SH-SY5Y (cell line): ENCODE results near the gene IBA57.

Experiments
- GATA2 ChIP-seq: IDR thresholded peaks from 2 replicates; pipeline ENCODE4 v1.6.1; 2011; ENCODE audit warnings: mild to moderate bottlenecking, low read depth, low read length
- GATA3 ChIP-seq: IDR thresholded peaks from 2 replicates; pipeline ENCODE4 v1.6.1; 2011; ENCODE audit warnings: low read depth, mild to moderate bottlenecking, low read length, moderate library complexity

- no peak for TF ChIP-seq GATA3
- TF ChIP-seq GATA2, result no peak
Measured at GRCh38 chr1:228117335-228117734, 48.3 kb upstream of the IBA57 start.
